ENCODE results near the gene ZNF786. TPM values are rescaled to one million over a fixed set of nuclear protein-coding genes. Genes with fewer than 3 reads are reported as not detected.
"Not testable (repeated sequence)": the region's sequence is repeated elsewhere in the genome, so short reads cannot be mapped to it uniquely, and the experiment has no call there.

Gene ZNF786
- polyA plus RNA-seq: 1 to 10 TPM; 1.5 to 1.9 (median 1.7) TPM

GRCh38 chr7:149090397-149091195 lies at the start of gene ZNF786:
ZNF786 (minus strand) TSS chr7:149090718; CDS start chr7:149090640, 78 bp downstream.
- WGBS, 3 donors: 0% methylated on average over 66 to 77 of the region's 77 CpGs
- peak within 1 kb of the TSS; percentile 49 for H3K27ac ChIP-seq (ENCODE audit: low read depth, low read length)

- no peak overlapping the region for H3K27ac ChIP-seq (ENCODE audit: low read depth, low read length)
- 94 to 97% (median 95%) methylated on average over 9 of the region's 9 CpGs for WGBS, 3 donors
Observed at GRCh38 chr7:149136118-149136517, 45.6 kb upstream of the ZNF786 start.

- H3K27ac ChIP-seq (ENCODE audit: low read depth, low read length): no peak overlapping the region
- 93 to 96% (median 94%) methylated on average over 2 of the region's 2 CpGs for WGBS, 3 donors
Observed at GRCh38 chr7:149133028-149133710, 42.7 kb upstream of the ZNF786 start.

- H3K27ac ChIP-seq (ENCODE audit: low read depth, low read length): no peak overlapping the region
- 85 to 95% (median 90%) methylated on average over 5 of the region's 5 CpGs for WGBS, 3 donors
Observed at GRCh38 chr7:149130572-149131198, 40.2 kb upstream of the ZNF786 start.

GRCh38 chr7:149126662-149127266 lies 36.2 kb upstream of the ZNF786 start:
- 0 to 1% (median 1%) methylated on average over 40 to 48 of the region's 48 CpGs for WGBS, 3 donors
- H3K27ac ChIP-seq (ENCODE audit: low read depth, low read length): peak overlapping the region; percentile 43

- peak within 1 kb of the TSS; percentile 43 for H3K27ac ChIP-seq (ENCODE audit: low read depth, low read length)
- WGBS, 3 donors: 0 to 1% (median 0%) methylated on average over 70 to 72 of the region's 72 CpGs
Observed at GRCh38 chr7:149125863-149126661, 35.5 kb upstream of the ZNF786 start, which contains the start of gene ZNF425. ZNF425 (minus strand) TSS chr7:149126324; CDS start chr7:149126213, 111 bp downstream.

GRCh38 chr7:149125189-149125862 lies 34.8 kb upstream of the ZNF786 start:
- WGBS, 3 donors: 3 to 6% (median 4%) methylated on average over 21 of the region's 21 CpGs
- no peak overlapping the region for H3K27ac ChIP-seq (ENCODE audit: low read depth, low read length)

- 84 to 93% (median 90%) methylated on average over 11 to 12 of the region's 12 CpGs for WGBS, 3 donors
- H3K27ac ChIP-seq (ENCODE audit: low read depth, low read length): no peak overlapping the region
Observed at GRCh38 chr7:149109969-149110368, 19.5 kb upstream of the ZNF786 start.

GRCh38 chr7:149104749-149105148 lies 14.2 kb upstream of the ZNF786 start:
- no peak overlapping the region for H3K27ac ChIP-seq (ENCODE audit: low read depth, low read length)
- 96 to 98% (median 97%) methylated on average over 25 of the region's 25 CpGs for WGBS, 3 donors

GRCh38 chr7:149104214-149104613 lies 13.7 kb upstream of the ZNF786 start:
- no peak overlapping the region for H3K27ac ChIP-seq (ENCODE audit: low read depth, low read length)
- 96 to 98% (median 97%) methylated on average over 35 of the region's 35 CpGs for WGBS, 3 donors

GRCh38 chr7:149103424-149103823 lies 12.9 kb upstream of the ZNF786 start:
- WGBS, 3 donors: 91 to 97% (median 94%) methylated on average over 9 of the region's 9 CpGs

GRCh38 chr7:149102666-149103065 lies 12.1 kb upstream of the ZNF786 start:
- no peak overlapping the region for H3K27ac ChIP-seq (ENCODE audit: low read depth, low read length)
- WGBS, 3 donors: 74 to 78% (median 76%) methylated on average over 1 of the region's 1 CpG

More at GRCh38 chr7:149103424-149103823, 12.9 kb upstream of the ZNF786 start:
- H3K27ac ChIP-seq (ENCODE audit: low read depth, low read length): no peak overlapping the region

GRCh38 chr7:149100821-149101220 lies 10.3 kb upstream of the ZNF786 start:
- H3K27ac ChIP-seq (ENCODE audit: low read depth, low read length): no peak overlapping the region
- 94 to 98% (median 98%) methylated on average over 2 of the region's 2 CpGs for WGBS, 3 donors

GRCh38 chr7:149099058-149099457 lies 8.5 kb upstream of the ZNF786 start:
- no peak overlapping the region for H3K27ac ChIP-seq (ENCODE audit: low read depth, low read length)
- 79 to 91% (median 91%) methylated on average over 6 of the region's 6 CpGs for WGBS, 3 donors

GRCh38 chr7:149097088-149097487 lies 6.6 kb upstream of the ZNF786 start:
- no peak overlapping the region for H3K27ac ChIP-seq (ENCODE audit: low read depth, low read length)
- 68 to 78% (median 73%) methylated on average over 4 of the region's 4 CpGs for WGBS, 3 donors

GRCh38 chr7:149093228-149093627 lies 2.7 kb upstream of the ZNF786 start:
- 51 to 63% (median 54%) methylated on average over 4 of the region's 4 CpGs for WGBS, 3 donors
- no peak overlapping the region for H3K27ac ChIP-seq (ENCODE audit: low read depth, low read length)

- not testable (repeated sequence) for H3K27ac ChIP-seq (ENCODE audit: low read depth, low read length)
- WGBS, 3 donors: 98 to 99% (median 98%) methylated on average over 20 of the region's 20 CpGs
Observed at GRCh38 chr7:149092244-149092643, 1.7 kb upstream of the ZNF786 start.

All from adipose tissue (tissue), 3 donors.